Liver (tissue), 3 donors: ENCODE results near the gene CALB2.

ENCODE experiments used
- GABPA ChIP-seq, 2 donors: IDR thresholded peaks in 1 of 2; conservative IDR thresholded peaks in 1 of 2; 2 replicates each; pipeline ENCODE4 v1.6.1; 2016; ENCODE audit warnings: antibody characterized with exemption in 2 of 2, mild to moderate bottlenecking in 1 of 2, moderate library complexity in 1 of 2
- JUND ChIP-seq, 2 donors: IDR thresholded peaks; 2 replicates each; pipeline ENCODE4 v1.6.1; 2016; ENCODE audit warnings: antibody characterized with exemption in 2 of 2
- TAF1 ChIP-seq: conservative IDR thresholded peaks from 2 replicates; pipeline ENCODE4 v1.6.1; 2016; ENCODE audit warnings: antibody characterized with exemption, mild to moderate bottlenecking
- YY1 ChIP-seq: IDR thresholded peaks from 2 replicates; pipeline ENCODE4 v1.6.1; 2016; ENCODE audit warnings: antibody characterized with exemption, mild to moderate bottlenecking
- TF ChIP-seq, protein P1 (sequence below): IDR thresholded peaks from 2 replicates; pipeline ENCODE4 v1.6.1; 2016; ENCODE audit warnings: antibody characterized with exemption
- TF ChIP-seq, protein P2 (sequence below): fragments of 150-350 bp; IDR thresholded peaks from 2 replicates; pipeline ENCODE4 v1.5.1; 2017; ENCODE audit warnings: improper control_type of control experiment, low read depth, low read length; ENCODE audit not compliant: missing input control
- TF ChIP-seq, protein P3 (sequence below): IDR thresholded peaks from 2 replicates; pipeline ENCODE4 v1.6.1; 2016; ENCODE audit warnings: antibody characterized with exemption, mild to moderate bottlenecking
- TF ChIP-seq, protein P4 (sequence below): IDR thresholded peaks from 2 replicates; pipeline ENCODE4 v1.6.1; 2016; ENCODE audit warnings: antibody characterized with exemption
- donor health status: healthy.
- donor health status: healthy.

DNA sequence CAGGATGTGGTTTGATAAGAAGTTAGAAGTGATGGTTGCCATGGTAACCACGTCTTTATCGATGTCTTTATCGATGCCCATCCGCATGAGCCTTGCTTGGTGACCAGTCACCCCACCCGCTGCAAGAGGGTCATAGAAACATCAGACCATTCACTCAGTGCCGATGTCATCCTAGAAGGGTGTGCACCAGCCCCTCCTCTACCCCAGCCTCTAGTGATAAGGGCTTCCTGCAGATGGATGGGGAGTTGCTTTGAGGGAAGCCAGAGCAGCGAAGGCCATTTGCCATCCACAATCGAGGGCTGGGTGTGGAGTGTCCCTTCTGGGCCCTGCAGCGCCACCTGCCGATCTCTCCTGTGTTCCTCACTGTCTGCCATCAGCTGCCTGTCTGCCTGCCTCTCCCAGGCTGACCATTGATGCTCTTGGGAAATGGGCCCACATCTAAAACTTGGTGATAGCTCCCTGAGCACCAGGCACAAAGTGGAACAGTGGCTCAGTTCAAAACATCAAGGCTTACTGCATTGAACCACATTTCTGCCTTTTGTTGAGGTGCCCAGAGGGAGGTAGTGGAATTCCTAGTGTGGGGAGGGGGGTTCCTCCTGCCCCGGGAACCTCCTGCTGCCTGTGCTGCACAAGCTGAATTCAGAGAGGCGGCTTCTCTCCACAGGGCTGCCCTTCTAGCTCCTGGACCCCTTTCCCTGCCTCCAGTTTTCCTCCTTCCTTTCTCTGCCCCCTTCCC, 8.9 kb downstream of the CALB2 start:
- TF ChIP-seq, protein P1, sequence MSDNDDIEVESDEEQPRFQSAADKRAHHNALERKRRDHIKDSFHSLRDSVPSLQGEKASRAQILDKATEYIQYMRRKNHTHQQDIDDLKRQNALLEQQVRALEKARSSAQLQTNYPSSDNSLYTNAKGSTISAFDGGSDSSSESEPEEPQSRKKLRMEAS = no peak
- TF ChIP-seq JUND (IDR thresholded peaks at IDR 0.05) = no peak
- TF ChIP-seq, protein P2, sequence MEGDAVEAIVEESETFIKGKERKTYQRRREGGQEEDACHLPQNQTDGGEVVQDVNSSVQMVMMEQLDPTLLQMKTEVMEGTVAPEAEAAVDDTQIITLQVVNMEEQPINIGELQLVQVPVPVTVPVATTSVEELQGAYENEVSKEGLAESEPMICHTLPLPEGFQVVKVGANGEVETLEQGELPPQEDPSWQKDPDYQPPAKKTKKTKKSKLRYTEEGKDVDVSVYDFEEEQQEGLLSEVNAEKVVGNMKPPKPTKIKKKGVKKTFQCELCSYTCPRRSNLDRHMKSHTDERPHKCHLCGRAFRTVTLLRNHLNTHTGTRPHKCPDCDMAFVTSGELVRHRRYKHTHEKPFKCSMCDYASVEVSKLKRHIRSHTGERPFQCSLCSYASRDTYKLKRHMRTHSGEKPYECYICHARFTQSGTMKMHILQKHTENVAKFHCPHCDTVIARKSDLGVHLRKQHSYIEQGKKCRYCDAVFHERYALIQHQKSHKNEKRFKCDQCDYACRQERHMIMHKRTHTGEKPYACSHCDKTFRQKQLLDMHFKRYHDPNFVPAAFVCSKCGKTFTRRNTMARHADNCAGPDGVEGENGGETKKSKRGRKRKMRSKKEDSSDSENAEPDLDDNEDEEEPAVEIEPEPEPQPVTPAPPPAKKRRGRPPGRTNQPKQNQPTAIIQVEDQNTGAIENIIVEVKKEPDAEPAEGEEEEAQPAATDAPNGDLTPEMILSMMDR = peak; percentile 24
- no peak for TF ChIP-seq TAF1
- no peak for TF ChIP-seq YY1
- TF ChIP-seq, protein P3, sequence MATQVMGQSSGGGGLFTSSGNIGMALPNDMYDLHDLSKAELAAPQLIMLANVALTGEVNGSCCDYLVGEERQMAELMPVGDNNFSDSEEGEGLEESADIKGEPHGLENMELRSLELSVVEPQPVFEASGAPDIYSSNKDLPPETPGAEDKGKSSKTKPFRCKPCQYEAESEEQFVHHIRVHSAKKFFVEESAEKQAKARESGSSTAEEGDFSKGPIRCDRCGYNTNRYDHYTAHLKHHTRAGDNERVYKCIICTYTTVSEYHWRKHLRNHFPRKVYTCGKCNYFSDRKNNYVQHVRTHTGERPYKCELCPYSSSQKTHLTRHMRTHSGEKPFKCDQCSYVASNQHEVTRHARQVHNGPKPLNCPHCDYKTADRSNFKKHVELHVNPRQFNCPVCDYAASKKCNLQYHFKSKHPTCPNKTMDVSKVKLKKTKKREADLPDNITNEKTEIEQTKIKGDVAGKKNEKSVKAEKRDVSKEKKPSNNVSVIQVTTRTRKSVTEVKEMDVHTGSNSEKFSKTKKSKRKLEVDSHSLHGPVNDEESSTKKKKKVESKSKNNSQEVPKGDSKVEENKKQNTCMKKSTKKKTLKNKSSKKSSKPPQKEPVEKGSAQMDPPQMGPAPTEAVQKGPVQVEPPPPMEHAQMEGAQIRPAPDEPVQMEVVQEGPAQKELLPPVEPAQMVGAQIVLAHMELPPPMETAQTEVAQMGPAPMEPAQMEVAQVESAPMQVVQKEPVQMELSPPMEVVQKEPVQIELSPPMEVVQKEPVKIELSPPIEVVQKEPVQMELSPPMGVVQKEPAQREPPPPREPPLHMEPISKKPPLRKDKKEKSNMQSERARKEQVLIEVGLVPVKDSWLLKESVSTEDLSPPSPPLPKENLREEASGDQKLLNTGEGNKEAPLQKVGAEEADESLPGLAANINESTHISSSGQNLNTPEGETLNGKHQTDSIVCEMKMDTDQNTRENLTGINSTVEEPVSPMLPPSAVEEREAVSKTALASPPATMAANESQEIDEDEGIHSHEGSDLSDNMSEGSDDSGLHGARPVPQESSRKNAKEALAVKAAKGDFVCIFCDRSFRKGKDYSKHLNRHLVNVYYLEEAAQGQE = no peak
- TF ChIP-seq, protein P4, sequence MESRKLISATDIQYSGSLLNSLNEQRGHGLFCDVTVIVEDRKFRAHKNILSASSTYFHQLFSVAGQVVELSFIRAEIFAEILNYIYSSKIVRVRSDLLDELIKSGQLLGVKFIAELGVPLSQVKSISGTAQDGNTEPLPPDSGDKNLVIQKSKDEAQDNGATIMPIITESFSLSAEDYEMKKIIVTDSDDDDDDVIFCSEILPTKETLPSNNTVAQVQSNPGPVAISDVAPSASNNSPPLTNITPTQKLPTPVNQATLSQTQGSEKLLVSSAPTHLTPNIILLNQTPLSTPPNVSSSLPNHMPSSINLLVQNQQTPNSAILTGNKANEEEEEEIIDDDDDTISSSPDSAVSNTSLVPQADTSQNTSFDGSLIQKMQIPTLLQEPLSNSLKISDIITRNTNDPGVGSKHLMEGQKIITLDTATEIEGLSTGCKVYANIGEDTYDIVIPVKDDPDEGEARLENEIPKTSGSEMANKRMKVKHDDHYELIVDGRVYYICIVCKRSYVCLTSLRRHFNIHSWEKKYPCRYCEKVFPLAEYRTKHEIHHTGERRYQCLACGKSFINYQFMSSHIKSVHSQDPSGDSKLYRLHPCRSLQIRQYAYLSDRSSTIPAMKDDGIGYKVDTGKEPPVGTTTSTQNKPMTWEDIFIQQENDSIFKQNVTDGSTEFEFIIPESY = no peak
- TF ChIP-seq GABPA (IDR thresholded peaks at IDR 0.05 in 1 of 2, conservative IDR thresholded peaks at IDR 0.05 in 1 of 2) = no peak
